Mammary epithelial cell (primary cell): ENCODE results near the gene PLA2G2F.

ENCODE experiments used
- EZH2 ChIP-seq: IDR thresholded peaks from 2 replicates; pipeline ENCODE4 v1.6.1; 2012; ENCODE audit warnings: low read length, inconsistent platforms, borderline replicate concordance
- TF ChIP-seq, protein P1 (sequence below), 2 donors: IDR thresholded peaks in 1 of 2; conservative IDR thresholded peaks in 1 of 2; 2 replicates each; pipeline ENCODE4 v1.5.1; 2011 to 2012; ENCODE audit warnings: inconsistent platforms in 2 of 2, low read length in 2 of 2, mild to moderate bottlenecking in 2 of 2, control low read depth in 1 of 2, low read depth in 1 of 2; ENCODE audit not compliant: insufficient read depth in 1 of 2; ENCODE audit errors: extremely low read depth in 1 of 2

DNA sequence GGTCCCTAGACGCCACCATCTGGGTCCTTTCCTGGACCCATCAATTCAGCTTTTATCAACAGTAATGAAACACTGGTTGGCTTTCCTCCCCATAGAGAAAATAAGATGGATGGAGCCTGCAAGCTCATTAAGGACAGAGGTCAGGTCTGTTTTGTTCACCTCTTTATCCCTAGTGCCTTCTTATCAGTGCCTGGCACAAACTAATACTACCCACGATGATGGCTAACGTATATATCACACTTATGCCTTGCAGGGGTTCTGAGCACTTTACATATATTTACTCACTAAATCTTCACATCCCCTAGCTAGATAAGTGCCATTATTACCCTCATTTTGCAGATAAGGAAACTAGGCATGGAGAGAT, 41.7 kb downstream of the PLA2G2F start:
- TF ChIP-seq, protein P1, sequence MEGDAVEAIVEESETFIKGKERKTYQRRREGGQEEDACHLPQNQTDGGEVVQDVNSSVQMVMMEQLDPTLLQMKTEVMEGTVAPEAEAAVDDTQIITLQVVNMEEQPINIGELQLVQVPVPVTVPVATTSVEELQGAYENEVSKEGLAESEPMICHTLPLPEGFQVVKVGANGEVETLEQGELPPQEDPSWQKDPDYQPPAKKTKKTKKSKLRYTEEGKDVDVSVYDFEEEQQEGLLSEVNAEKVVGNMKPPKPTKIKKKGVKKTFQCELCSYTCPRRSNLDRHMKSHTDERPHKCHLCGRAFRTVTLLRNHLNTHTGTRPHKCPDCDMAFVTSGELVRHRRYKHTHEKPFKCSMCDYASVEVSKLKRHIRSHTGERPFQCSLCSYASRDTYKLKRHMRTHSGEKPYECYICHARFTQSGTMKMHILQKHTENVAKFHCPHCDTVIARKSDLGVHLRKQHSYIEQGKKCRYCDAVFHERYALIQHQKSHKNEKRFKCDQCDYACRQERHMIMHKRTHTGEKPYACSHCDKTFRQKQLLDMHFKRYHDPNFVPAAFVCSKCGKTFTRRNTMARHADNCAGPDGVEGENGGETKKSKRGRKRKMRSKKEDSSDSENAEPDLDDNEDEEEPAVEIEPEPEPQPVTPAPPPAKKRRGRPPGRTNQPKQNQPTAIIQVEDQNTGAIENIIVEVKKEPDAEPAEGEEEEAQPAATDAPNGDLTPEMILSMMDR (conservative IDR thresholded peaks at IDR 0.05 in 1 of 2, IDR thresholded peaks at IDR 0.05 in 1 of 2; ENCODE audit: extremely low read depth in 1 of 2, insufficient read depth in 1 of 2, low read depth in 1 of 2, low read length in 2 of 2) = no peak
- no peak for TF ChIP-seq EZH2
